DMS114 treated with DMSO at 0.1 percent for 48 hours (cell line): ENCODE data around the gene WNK1.
"Not testable (repeated sequence)": the region's sequence is repeated elsewhere in the genome, so short reads cannot be mapped to it uniquely, and the experiment has no call there.

Experiments
- DNase-seq: peaks from one replicate; lab custom pipeline; 2025; ENCODE audit not compliant: unreplicated experiment; lab: John Stamatoyannopoulos, UW

WNK1 gene

GRCh38 chr12:810671-811415 is 58.5 kb downstream of the WNK1 start:
- peak; percentile 75 for DNase-seq

GRCh38 chr12:812950-813349 is 60.6 kb downstream of the WNK1 start:
- no peak for DNase-seq

GRCh38 chr12:817456-817855 is 65.1 kb downstream of the WNK1 start:
- DNase-seq = not testable (repeated sequence)

- no peak for DNase-seq
These were observed 65.7 kb downstream of the WNK1 start for GRCh38 chr12:817941-818600.

- no peak for DNase-seq
These were observed 66.4 kb downstream of the WNK1 start for GRCh38 chr12:818733-819132.

- DNase-seq = no peak
These were observed 68.0 kb downstream of the WNK1 start for GRCh38 chr12:820336-820735.

GRCh38 chr12:823028-823698 is 70.8 kb downstream of the WNK1 start:
- DNase-seq = no peak

GRCh38 chr12:826331-826730 is 74.0 kb downstream of the WNK1 start:
- DNase-seq = no peak

GRCh38 chr12:828726-829395 is 76.5 kb downstream of the WNK1 start:
- no peak for DNase-seq

- DNase-seq = no peak
These were observed 77.9 kb downstream of the WNK1 start for GRCh38 chr12:830111-830867.

- DNase-seq = no peak
These were observed 83.6 kb downstream of the WNK1 start for GRCh38 chr12:835754-836518.

GRCh38 chr12:836952-837351 is 84.6 kb downstream of the WNK1 start:
- no peak for DNase-seq

GRCh38 chr12:837548-837947 is 85.2 kb downstream of the WNK1 start:
- DNase-seq = no peak

GRCh38 chr12:843609-844008 is 91.2 kb downstream of the WNK1 start:
- DNase-seq = no peak

- no peak for DNase-seq
These were observed 94.0 kb downstream of the WNK1 start for GRCh38 chr12:846421-846820.

GRCh38 chr12:848173-848865 is 95.9 kb downstream of the WNK1 start:
- DNase-seq = no peak

- no peak for DNase-seq
These were observed 96.6 kb downstream of the WNK1 start for GRCh38 chr12:848882-849527.

- not testable (repeated sequence) for DNase-seq
These were observed 97.5 kb downstream of the WNK1 start for GRCh38 chr12:849733-850437.
